Measurements from ENCODE around the gene IPPK. TPM values are rescaled to one million over a fixed set of nuclear protein-coding genes. Genes with fewer than 3 reads are reported as not detected.
"Not testable (repeated sequence)": the region's sequence is repeated elsewhere in the genome, so short reads cannot be mapped to it uniquely, and the experiment has no call there.

The IPPK gene
- total and polyA plus RNA-seq, 11 donors: 4.2 to 11.0 (median 8.6) TPM

- DNase-seq (no peak), ATAC-seq (no peak)
- Histone ChIP-seq H3K36me3 (peaks cover 0 to 67% (median 42%) of the 10 kb centered on the region in 9 donors), H3K27me3 (no peaks in the 10 kb centered on the region), H3K4me3 (no peak overlapping the region), H3K4me1 (peaks cover 0 to 1% (median 0%) of the 10 kb centered on the region in 12 donors), H3K27ac (no peak overlapping the region), H3K9me3 (peaks cover 0 to 8% (median 0%) of the 10 kb centered on the region in 12 donors)
- 86 to 90% (median 88%) methylated on average over 5 of the region's 5 CpGs for WGBS, 4 donors
- intact Hi-C loops (cut with DNase I): no loop called here
- TF ChIP-seq CTCF (IDR thresholded peaks at IDR 0.05): no peak
- TF ChIP-seq POLR2A (IDR thresholded peaks at IDR 0.05): no peak
Measured at GRCh38 chr9:92627651-92628050, 42.3 kb downstream of the IPPK start.

DNA sequence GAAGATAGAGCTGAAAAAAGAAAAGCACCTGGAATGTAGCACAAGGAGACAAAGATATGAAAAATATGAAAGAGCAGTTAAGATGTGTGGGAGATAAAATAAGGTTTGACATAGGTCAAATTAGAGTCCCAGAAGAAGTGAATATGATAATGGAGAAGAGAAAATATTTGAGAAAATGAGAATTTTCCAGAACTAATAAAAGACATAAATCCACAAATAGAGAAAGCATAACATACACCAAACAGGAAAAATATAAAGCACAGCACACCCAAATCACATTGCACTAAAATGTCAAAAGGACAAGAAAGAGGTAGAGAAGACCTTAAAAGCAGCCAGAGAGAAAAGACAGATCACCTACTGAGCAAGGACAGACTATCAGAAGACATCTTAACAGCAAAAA, 43.4 kb downstream of the IPPK start:
- H3K4me3 ChIP-seq: no peak overlapping the region
- DNase-seq (no peak), ATAC-seq (no peak)
- H3K9me3 ChIP-seq: peaks cover 0 to 8% (median 0%) of the 10 kb centered on the region in 12 donors
- no peak for TF ChIP-seq CTCF (IDR thresholded peaks at IDR 0.05)
- no peak for TF ChIP-seq POLR2A (IDR thresholded peaks at IDR 0.05)
- no peak overlapping the region for H3K27ac ChIP-seq
- H3K27me3 ChIP-seq: no peaks in the 10 kb centered on the region
- intact Hi-C loops (cut with DNase I): no loop called here
- no peaks in the 10 kb centered on the region for H3K4me1 ChIP-seq
- peaks cover 0 to 60% (median 39%) of the 10 kb centered on the region in 9 donors for H3K36me3 ChIP-seq

GRCh38 chr9:92623936-92624335, 46.0 kb downstream of the IPPK start:
- H3K4me1 ChIP-seq; intact Hi-C loops (cut with DNase I); H3K27ac ChIP-seq; ATAC-seq; H3K4me3 ChIP-seq; H3K9me3 ChIP-seq; H3K27me3 ChIP-seq; DNase-seq: not testable (repeated sequence)
- WGBS, 4 donors: 91 to 100% (median 96%) methylated on average over 3 of the region's 3 CpGs
- peaks cover 0 to 67% (median 43%) of the 10 kb centered on the region in 9 donors for H3K36me3 ChIP-seq

- TF ChIP-seq CTCF (IDR thresholded peaks at IDR 0.05) (no peak), POLR2A (IDR thresholded peaks at IDR 0.05) (no peak)
- H3K27me3 ChIP-seq: no peaks in the 10 kb centered on the region
- H3K36me3 ChIP-seq: peaks cover 0 to 88% (median 54%) of the 10 kb centered on the region in 9 donors
- intact Hi-C loops (cut with DNase I): no loop called here
- H3K4me1 ChIP-seq: peaks cover 0 to 31% (median 5%) of the 10 kb centered on the region in 12 donors
- DNase-seq: peak in 1 of 5 donors; percentile 35
- H3K27ac ChIP-seq: peak overlapping the region in 3 of 12 donors; percentile 29 to 68 (median 41)
- H3K9me3 ChIP-seq: no peaks in the 10 kb centered on the region
- H3K4me3 ChIP-seq: no peak overlapping the region
- no peak for ATAC-seq
- WGBS, 4 donors: 91 to 95% (median 94%) methylated on average over 3 to 5 of the region's 5 CpGs
Measured at GRCh38 chr9:92620845-92621244, 49.1 kb downstream of the IPPK start.

All from heart left ventricle (tissue), 16 donors.